OCI-LY3 (cell line): ENCODE measurements around the gene PHLDB2.

Experiments used
- H2AFZ ChIP-seq: fragments of 200-600, 300-600 bp; shearing (Covaris generic); 2 replicates; pipeline ENCODE4 v1.6.0; 2014; ENCODE audit warnings: antibody characterized with exemption, low read depth, low read length
- H3K27ac ChIP-seq: fragments of 200-600, 300-600 bp; sonication (generic); 2 replicates; pipeline ENCODE4 v1.5.1; 2014; ENCODE audit warnings: mild to moderate bottlenecking, low read length, moderate library complexity, mixed read lengths
- H3K27me3 ChIP-seq: fragments of 200-600, 300-600 bp; sonication (generic); 2 replicates; pipeline ENCODE4 v1.6.1; 2014; ENCODE audit warnings: low read depth, low read length, mixed read lengths
- H3K36me3 ChIP-seq: fragments of 200-600, 300-600 bp; sonication (generic); replicated peaks from 2 replicates; pipeline ENCODE3; 2014; ENCODE audit warnings: low read depth, low read length, mixed read lengths
- H3K4me1 ChIP-seq: fragments of 300-600, 200-600 bp; sonication (generic); 2 replicates; pipeline ENCODE4 v1.6.1; 2014; ENCODE audit warnings: low read length, mixed read lengths
- H3K4me2 ChIP-seq: fragments of 200-600, 300-600 bp; sonication (generic); 2 replicates; pipeline ENCODE4 v1.6.1; 2014; ENCODE audit warnings: low read length, mixed read lengths
- H3K4me3 ChIP-seq: fragments of 300-600, 200-600 bp; sonication (generic); 2 replicates; pipeline ENCODE4 v1.5.1; 2014; ENCODE audit warnings: antibody characterized with exemption, mild to moderate bottlenecking, low read length, moderate library complexity
- H3K79me2 ChIP-seq: fragments of 300-600, 200-600 bp; shearing (Covaris generic); 2 replicates; pipeline ENCODE4 v1.6.1; 2014; ENCODE audit warnings: mild to moderate bottlenecking, low read length, mixed read lengths
- H3K9ac ChIP-seq: fragments of 300-600, 200-600 bp; shearing (Covaris generic); 2 replicates; pipeline ENCODE4 v1.6.0; 2014; ENCODE audit warnings: mild to moderate bottlenecking, low read length, moderate library complexity
- H3K9me3 ChIP-seq: fragments of 200-600, 300-600 bp; shearing (Covaris generic); 2 replicates; pipeline ENCODE4 v1.6.1; 2014; ENCODE audit warnings: low read length, mixed read lengths; ENCODE audit not compliant: insufficient read depth
- H4K20me1 ChIP-seq: fragments of 200-600, 300-600 bp; sonication (generic); 2 replicates; pipeline ENCODE4 v1.6.1; 2016; ENCODE audit warnings: low read length, mixed read lengths; ENCODE audit not compliant: insufficient read depth
- EZH2phosphoT487 ChIP-seq: fragments of 200-600 bp; shearing (Covaris generic); IDR thresholded peaks from 2 replicates; pipeline ENCODE4 v1.6.1; 2018; ENCODE audit warnings: antibody characterized with exemption, mixed run types, low read depth
- TF ChIP-seq, protein P1 (sequence below): fragments of 200-600, 300-600 bp; sonication (generic); IDR thresholded peaks from 2 replicates; pipeline ENCODE4 v1.5.1; 2014; ENCODE audit warnings: antibody characterized with exemption, low read length, low read depth

The PHLDB2 gene

DNA sequence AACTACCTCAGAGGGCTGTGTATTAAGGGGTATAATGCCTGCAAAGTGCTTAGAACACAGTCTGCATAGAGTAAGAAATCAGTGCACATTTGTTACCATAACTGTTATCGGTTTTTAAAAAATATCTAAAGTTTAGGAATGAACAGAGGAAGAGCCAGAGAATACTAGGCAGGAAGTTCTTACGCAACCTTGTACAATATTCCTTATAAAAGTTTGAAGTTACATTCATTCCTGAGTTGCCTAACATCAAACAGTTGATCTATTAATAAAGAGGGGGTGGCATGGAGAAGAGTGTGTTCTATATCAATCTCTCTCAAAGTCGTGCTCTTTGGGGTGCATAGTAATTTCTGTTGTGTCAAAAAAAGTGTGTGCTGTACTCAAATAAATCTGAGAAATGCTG lies 22.0 kb upstream of the PHLDB2 start:
- no peak for TF ChIP-seq EZH2phosphoT487
- TF ChIP-seq, protein P1, sequence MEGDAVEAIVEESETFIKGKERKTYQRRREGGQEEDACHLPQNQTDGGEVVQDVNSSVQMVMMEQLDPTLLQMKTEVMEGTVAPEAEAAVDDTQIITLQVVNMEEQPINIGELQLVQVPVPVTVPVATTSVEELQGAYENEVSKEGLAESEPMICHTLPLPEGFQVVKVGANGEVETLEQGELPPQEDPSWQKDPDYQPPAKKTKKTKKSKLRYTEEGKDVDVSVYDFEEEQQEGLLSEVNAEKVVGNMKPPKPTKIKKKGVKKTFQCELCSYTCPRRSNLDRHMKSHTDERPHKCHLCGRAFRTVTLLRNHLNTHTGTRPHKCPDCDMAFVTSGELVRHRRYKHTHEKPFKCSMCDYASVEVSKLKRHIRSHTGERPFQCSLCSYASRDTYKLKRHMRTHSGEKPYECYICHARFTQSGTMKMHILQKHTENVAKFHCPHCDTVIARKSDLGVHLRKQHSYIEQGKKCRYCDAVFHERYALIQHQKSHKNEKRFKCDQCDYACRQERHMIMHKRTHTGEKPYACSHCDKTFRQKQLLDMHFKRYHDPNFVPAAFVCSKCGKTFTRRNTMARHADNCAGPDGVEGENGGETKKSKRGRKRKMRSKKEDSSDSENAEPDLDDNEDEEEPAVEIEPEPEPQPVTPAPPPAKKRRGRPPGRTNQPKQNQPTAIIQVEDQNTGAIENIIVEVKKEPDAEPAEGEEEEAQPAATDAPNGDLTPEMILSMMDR = no peak
- Histone ChIP-seq H2AFZ (no peak overlapping the region), H3K27me3 (no peaks in the 10 kb centered on the region), H3K9ac (no peak overlapping the region), H3K4me3 (no peak overlapping the region), H3K36me3 (no peaks in the 10 kb centered on the region), H3K9me3 (no peaks in the 10 kb centered on the region), H3K27ac (no peak overlapping the region), H3K4me2 (no peak overlapping the region), H3K79me2 (no peaks in the 10 kb centered on the region), H3K4me1 (no peaks in the 10 kb centered on the region), H4K20me1 (no peaks in the 10 kb centered on the region)

DNA sequence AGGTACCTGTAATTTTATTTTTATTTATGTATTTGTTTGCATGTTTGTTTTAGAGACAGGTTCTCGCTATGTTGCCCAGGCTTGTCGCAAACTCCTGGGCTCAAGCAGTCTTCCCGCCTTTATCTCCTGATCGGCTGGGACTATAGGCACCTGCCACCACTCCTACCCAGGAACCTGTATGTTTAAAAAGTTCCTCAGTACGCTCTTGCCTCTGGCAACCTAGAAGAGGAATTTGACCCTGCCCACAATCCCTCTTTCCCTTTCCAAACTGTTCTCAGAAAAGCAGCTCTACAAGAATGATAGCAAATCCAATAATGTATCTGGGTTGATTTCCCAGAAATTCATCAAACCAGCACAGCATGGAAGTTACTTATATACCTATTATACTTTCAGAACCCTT lies 20.9 kb upstream of the PHLDB2 start:
- Histone ChIP-seq H3K4me2 (no peak overlapping the region), H3K27ac (no peak overlapping the region), H4K20me1 (no peaks in the 10 kb centered on the region), H3K4me1 (no peaks in the 10 kb centered on the region), H2AFZ (no peak overlapping the region), H3K79me2 (no peaks in the 10 kb centered on the region), H3K9ac (no peak overlapping the region), H3K27me3 (no peaks in the 10 kb centered on the region), H3K4me3 (no peak overlapping the region), H3K36me3 (no peaks in the 10 kb centered on the region), H3K9me3 (no peaks in the 10 kb centered on the region)
- TF ChIP-seq EZH2phosphoT487 = no peak
- TF ChIP-seq, protein P1 = no peak

DNA sequence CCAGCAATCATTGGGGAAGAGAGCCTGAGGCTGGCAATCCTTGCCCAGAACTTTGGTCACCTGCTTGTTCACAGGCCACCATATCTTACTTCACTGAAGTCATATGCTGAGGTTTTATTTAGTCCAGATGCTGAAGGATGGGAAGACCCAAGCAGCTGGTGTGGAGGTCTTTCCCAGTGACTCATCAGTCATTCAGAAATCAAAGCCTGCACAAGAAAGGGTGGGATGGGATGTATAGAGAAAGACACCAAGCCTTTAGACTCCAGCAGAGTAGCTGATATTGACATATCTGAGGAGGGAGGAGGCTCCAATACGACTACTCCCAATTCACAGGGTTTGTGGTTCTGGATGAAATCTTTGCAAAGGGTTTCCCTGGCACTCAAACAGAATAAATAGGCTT lies 13.0 kb upstream of the PHLDB2 start:
- Histone ChIP-seq H3K4me2 (no peak overlapping the region), H3K4me1 (no peaks in the 10 kb centered on the region), H2AFZ (no peak overlapping the region), H3K4me3 (no peak overlapping the region), H3K36me3 (no peaks in the 10 kb centered on the region), H4K20me1 (no peaks in the 10 kb centered on the region), H3K27ac (no peak overlapping the region), H3K79me2 (no peaks in the 10 kb centered on the region), H3K27me3 (no peaks in the 10 kb centered on the region), H3K9me3 (no peaks in the 10 kb centered on the region), H3K9ac (no peak overlapping the region)
- TF ChIP-seq, protein P1 = no peak

DNA sequence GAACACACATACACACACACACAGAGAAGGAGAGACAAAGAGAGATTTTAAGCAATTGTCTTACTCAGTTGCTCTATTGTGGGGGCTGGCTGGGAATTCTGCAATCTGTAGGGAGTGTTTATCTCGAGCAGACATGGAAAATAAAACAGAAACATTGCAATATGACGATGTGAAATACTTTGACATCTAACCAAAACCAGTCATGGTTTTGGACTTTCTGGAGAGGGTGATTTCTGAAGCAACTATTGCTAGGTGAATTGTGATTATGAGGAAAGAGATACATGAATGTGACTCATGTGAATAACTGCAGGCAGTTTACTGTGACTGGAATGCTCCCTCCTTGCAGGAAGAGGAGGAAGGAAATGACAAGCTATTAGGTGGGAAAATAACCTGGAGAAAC lies 12.3 kb upstream of the PHLDB2 start:
- Histone ChIP-seq H4K20me1 (no peaks in the 10 kb centered on the region), H3K9ac (no peak overlapping the region), H3K27me3 (no peaks in the 10 kb centered on the region), H3K79me2 (no peaks in the 10 kb centered on the region), H2AFZ (no peak overlapping the region), H3K9me3 (no peaks in the 10 kb centered on the region), H3K4me3 (no peak overlapping the region), H3K4me1 (no peaks in the 10 kb centered on the region), H3K36me3 (no peaks in the 10 kb centered on the region), H3K27ac (no peak overlapping the region), H3K4me2 (no peak overlapping the region)
- TF ChIP-seq EZH2phosphoT487 = no peak
- TF ChIP-seq, protein P1 = no peak
